K562 (cell line): ENCODE results near the gene BARX2. TPM values are rescaled to one million over a fixed set of nuclear protein-coding genes. Genes with fewer than 3 reads are reported as not detected.

ENCODE experiments used
- DIDO1 ChIP-seq: fragments of 450-650 bp; IDR thresholded peaks from 2 replicates; pipeline ENCODE4 v1.6.1; 2016; ENCODE audit warnings: low read depth, missing biosample characterization, missing genetic modification characterization
- ELF2 ChIP-seq: fragments of 250-450 bp; sonication (Bioruptor Pico); IDR thresholded peaks from 2 replicates; pipeline ENCODE4 v1.5.0; 2021; ENCODE audit warnings: mild to moderate bottlenecking
- NBN ChIP-seq: fragments of 450-650 bp; IDR thresholded peaks from 2 replicates; pipeline ENCODE4 v1.6.1; 2016; ENCODE audit warnings: low read depth, mild to moderate bottlenecking
- ZNF217 ChIP-seq: sonication (generic); formaldehyde crosslinking; IDR thresholded peaks from 2 replicates; pipeline ENCODE4 v1.8.0; 2022; ENCODE audit warnings: mild to moderate bottlenecking, missing genetic modification reagents
- polyA plus RNA-seq, 8 experiments: library from polyadenylated mRNA; depleted of rRNA in 4 of 8; stranded (reverse) in 5 of 8; unstranded in 3 of 8; fragments of >200 nt; fragmentation: Nextera tagmentation in 2 of 8; fragmentation: Illumina TruSeq in 1 of 8; extraction: Ambion mirVana in 2 of 8; extraction: Trizol in 1 of 8; gene quantifications; 2 replicates each; pipeline versions ENCODE4 v1.2.1 to v1.2.3, GENCODE V29; 2011 to 2014; ENCODE audit warnings: inconsistent platforms in 1 of 8, missing spikeins in 1 of 8
- total RNA-seq, 7 experiments: library from RNA; depleted of rRNA in 6 of 7; stranded (reverse); fragments of >200 nt in 6 of 7; fragmentation: Illumina TruSeq in 2 of 7; extraction: Trizol in 2 of 7; gene quantifications; 2 replicates each; pipeline versions ENCODE4 v1.2.1 to v1.2.3, GENCODE V29; 2011 to 2021; ENCODE audit warnings: low replicate concordance in 1 of 7
- TF ChIP-seq, protein P1 (sequence below): fragments of 250-450 bp; sonication (Bioruptor Pico); IDR thresholded peaks from 2 replicates; pipeline ENCODE4 v1.4.0; 2020
- TF ChIP-seq, protein P2 (sequence below), 2 experiments: fragments of 450-650 bp in 1 of 2; sonication (generic) in 1 of 2; formaldehyde crosslinking in 1 of 2; IDR thresholded peaks in 1 of 2; conservative IDR thresholded peaks in 1 of 2; 2 replicates each; pipeline versions ENCODE4 v1.6.1 to v1.8.1; 2016 to 2023; ENCODE audit warnings: mild to moderate bottlenecking in 2 of 2, moderate library complexity in 2 of 2, inconsistent platforms in 1 of 2, missing genetic modification reagents in 1 of 2
- TF ChIP-seq, protein P3 (sequence below): fragments of 450-650 bp; IDR thresholded peaks from one replicate; pipeline ENCODE4 v1.6.1; 2018; ENCODE audit warnings: mild to moderate bottlenecking, moderate library complexity; ENCODE audit not compliant: partially characterized antibody

BARX2 gene
- total and polyA plus RNA-seq, 9 of the 15 experiments (the other 6 are each of a cell fraction or from before 2014, with no cell fraction given) = not detected

DNA sequence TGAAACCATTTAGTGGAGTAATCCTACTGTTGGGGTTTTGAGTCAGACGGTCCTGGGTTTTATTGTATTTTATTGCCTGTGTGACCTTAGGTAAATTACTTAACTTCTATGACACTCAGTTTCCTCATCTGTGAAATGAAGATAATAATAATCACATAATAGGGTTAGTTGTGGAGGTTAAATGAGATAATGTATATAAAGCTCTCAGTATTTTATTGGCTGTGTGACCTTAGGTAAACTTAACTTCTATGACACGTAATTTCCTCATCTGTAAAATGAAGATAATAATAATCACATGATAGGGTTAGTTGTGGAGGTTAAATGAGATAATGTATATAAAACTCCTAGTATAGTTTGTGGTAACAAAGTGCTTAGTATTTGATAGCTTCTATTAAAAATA, 13.2 kb downstream of the BARX2 start (continued):
- TF ChIP-seq, protein P1, sequence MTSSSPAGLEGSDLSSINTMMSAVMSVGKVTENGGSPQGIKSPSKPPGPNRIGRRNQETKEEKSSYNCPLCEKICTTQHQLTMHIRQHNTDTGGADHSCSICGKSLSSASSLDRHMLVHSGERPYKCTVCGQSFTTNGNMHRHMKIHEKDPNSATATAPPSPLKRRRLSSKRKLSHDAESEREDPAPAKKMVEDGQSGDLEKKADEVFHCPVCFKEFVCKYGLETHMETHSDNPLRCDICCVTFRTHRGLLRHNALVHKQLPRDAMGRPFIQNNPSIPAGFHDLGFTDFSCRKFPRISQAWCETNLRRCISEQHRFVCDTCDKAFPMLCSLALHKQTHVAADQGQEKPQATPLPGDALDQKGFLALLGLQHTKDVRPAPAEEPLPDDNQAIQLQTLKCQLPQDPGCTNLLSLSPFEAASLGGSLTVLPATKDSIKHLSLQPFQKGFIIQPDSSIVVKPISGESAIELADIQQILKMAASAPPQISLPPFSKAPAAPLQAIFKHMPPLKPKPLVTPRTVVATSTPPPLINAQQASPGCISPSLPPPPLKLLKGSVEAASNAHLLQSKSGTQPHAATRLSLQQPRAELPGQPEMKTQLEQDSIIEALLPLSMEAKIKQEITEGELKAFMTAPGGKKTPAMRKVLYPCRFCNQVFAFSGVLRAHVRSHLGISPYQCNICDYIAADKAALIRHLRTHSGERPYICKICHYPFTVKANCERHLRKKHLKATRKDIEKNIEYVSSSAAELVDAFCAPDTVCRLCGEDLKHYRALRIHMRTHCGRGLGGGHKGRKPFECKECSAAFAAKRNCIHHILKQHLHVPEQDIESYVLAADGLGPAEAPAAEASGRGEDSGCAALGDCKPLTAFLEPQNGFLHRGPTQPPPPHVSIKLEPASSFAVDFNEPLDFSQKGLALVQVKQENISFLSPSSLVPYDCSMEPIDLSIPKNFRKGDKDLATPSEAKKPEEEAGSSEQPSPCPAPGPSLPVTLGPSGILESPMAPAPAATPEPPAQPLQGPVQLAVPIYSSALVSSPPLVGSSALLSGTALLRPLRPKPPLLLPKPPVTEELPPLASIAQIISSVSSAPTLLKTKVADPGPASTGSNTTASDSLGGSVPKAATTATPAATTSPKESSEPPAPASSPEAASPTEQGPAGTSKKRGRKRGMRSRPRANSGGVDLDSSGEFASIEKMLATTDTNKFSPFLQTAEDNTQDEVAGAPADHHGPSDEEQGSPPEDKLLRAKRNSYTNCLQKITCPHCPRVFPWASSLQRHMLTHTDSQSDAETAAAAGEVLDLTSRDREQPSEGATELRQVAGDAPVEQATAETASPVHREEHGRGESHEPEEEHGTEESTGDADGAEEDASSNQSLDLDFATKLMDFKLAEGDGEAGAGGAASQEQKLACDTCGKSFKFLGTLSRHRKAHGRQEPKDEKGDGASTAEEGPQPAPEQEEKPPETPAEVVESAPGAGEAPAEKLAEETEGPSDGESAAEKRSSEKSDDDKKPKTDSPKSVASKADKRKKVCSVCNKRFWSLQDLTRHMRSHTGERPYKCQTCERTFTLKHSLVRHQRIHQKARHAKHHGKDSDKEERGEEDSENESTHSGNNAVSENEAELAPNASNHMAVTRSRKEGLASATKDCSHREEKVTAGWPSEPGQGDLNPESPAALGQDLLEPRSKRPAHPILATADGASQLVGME (CRISPR knock-in tag) = no peak
- TF ChIP-seq ZNF217 = no peak
- TF ChIP-seq ELF2 (CRISPR knock-in tag) = no peak
- TF ChIP-seq NBN = no peak
- TF ChIP-seq DIDO1 (tag) = no peak
- TF ChIP-seq, protein P2, sequence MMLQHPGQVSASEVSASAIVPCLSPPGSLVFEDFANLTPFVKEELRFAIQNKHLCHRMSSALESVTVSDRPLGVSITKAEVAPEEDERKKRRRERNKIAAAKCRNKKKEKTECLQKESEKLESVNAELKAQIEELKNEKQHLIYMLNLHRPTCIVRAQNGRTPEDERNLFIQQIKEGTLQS (IDR thresholded peaks at IDR 0.05) = no peak
- TF ChIP-seq, protein P2 (CRISPR knock-in tag; conservative IDR thresholded peaks at IDR 0.05) = no peak
- TF ChIP-seq, protein P3, sequence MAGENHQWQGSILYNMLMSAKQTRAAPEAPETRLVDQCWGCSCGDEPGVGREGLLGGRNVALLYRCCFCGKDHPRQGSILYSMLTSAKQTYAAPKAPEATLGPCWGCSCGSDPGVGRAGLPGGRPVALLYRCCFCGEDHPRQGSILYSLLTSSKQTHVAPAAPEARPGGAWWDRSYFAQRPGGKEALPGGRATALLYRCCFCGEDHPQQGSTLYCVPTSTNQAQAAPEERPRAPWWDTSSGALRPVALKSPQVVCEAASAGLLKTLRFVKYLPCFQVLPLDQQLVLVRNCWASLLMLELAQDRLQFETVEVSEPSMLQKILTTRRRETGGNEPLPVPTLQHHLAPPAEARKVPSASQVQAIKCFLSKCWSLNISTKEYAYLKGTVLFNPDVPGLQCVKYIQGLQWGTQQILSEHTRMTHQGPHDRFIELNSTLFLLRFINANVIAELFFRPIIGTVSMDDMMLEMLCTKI = no peak
